ENCODE measurements around the gene KCNJ15.

DNA sequence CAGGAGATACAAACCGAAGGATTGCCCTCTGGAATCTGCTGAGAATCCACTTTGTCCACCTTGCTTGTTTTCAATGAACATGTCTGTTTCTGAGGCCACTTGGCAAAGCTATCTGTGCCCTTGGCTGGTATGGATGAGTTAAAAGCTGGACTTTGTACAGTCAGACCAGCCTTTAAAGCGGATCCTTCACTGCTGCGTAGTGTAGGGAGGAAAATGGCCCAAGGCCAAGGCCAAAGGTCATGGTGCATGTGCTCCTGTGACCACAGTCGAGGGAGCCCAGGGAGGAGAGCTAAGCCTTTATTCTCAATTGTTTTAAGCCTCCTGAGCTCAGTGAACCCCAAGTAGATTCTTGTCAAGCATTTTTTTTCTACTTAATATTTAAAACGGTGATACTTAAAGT is 37.0 kb downstream of the KCNJ15 start:
- TF ChIP-seq, protein P1, sequence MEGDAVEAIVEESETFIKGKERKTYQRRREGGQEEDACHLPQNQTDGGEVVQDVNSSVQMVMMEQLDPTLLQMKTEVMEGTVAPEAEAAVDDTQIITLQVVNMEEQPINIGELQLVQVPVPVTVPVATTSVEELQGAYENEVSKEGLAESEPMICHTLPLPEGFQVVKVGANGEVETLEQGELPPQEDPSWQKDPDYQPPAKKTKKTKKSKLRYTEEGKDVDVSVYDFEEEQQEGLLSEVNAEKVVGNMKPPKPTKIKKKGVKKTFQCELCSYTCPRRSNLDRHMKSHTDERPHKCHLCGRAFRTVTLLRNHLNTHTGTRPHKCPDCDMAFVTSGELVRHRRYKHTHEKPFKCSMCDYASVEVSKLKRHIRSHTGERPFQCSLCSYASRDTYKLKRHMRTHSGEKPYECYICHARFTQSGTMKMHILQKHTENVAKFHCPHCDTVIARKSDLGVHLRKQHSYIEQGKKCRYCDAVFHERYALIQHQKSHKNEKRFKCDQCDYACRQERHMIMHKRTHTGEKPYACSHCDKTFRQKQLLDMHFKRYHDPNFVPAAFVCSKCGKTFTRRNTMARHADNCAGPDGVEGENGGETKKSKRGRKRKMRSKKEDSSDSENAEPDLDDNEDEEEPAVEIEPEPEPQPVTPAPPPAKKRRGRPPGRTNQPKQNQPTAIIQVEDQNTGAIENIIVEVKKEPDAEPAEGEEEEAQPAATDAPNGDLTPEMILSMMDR (conservative IDR thresholded peaks at IDR 0.05; ENCODE audit: low read depth in 2 of 2) = no peak
- TF ChIP-seq POLR2AphosphoS5 (IDR thresholded peaks at IDR 0.05; ENCODE audit: low read depth) (no peak), EZH2 (IDR thresholded peaks at IDR 0.05; ENCODE audit: low read depth, unreplicated experiment) (no peak), EZH2phosphoT487 (IDR thresholded peaks at IDR 0.05; ENCODE audit: unreplicated experiment) (no peak), CREB1 (CRISPR knock-in tag; IDR thresholded peaks at IDR 0.05; ENCODE audit: low read depth) (no peak), ZNF331 (CRISPR knock-in tag; IDR thresholded peaks at IDR 0.05; ENCODE audit: low read depth) (no peak), JUNB (IDR thresholded peaks at IDR 0.05; ENCODE audit: unreplicated experiment) (no peak), STAT1 (IDR thresholded peaks at IDR 0.05; ENCODE audit: unreplicated experiment) (no peak)
- TF ChIP-seq, protein P2, sequence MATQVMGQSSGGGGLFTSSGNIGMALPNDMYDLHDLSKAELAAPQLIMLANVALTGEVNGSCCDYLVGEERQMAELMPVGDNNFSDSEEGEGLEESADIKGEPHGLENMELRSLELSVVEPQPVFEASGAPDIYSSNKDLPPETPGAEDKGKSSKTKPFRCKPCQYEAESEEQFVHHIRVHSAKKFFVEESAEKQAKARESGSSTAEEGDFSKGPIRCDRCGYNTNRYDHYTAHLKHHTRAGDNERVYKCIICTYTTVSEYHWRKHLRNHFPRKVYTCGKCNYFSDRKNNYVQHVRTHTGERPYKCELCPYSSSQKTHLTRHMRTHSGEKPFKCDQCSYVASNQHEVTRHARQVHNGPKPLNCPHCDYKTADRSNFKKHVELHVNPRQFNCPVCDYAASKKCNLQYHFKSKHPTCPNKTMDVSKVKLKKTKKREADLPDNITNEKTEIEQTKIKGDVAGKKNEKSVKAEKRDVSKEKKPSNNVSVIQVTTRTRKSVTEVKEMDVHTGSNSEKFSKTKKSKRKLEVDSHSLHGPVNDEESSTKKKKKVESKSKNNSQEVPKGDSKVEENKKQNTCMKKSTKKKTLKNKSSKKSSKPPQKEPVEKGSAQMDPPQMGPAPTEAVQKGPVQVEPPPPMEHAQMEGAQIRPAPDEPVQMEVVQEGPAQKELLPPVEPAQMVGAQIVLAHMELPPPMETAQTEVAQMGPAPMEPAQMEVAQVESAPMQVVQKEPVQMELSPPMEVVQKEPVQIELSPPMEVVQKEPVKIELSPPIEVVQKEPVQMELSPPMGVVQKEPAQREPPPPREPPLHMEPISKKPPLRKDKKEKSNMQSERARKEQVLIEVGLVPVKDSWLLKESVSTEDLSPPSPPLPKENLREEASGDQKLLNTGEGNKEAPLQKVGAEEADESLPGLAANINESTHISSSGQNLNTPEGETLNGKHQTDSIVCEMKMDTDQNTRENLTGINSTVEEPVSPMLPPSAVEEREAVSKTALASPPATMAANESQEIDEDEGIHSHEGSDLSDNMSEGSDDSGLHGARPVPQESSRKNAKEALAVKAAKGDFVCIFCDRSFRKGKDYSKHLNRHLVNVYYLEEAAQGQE (IDR thresholded peaks at IDR 0.05; ENCODE audit: unreplicated experiment) = no peak

All from GM23338 (cell line).